ENCODE measurements around the gene CXCL13.

DNA sequence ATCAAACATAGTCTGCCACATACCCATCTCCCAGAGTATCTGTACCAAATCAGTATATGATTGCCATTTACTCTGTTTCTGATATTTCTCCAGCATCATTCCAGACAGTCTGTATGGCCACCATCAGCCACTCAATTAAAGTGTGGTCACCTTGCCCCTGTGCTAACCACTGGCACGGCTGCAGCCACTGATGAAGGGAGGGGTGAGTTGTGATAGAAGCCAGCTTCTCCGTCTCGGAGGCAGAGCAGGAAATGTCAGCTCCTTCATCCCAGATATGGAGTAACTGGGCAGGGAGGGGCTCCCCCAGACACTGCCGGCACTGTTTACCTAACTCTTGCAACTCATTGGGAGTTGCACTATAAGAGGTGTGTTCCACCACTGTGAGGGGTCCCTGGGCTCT lies 30.3 kb downstream of the CXCL13 start:
- TF ChIP-seq ZNF792 (tag by site-specific recombination; IDR thresholded peaks at IDR 0.05) (no peak), SALL2 (tag by site-specific recombination; IDR thresholded peaks at IDR 0.05; ENCODE audit: borderline replicate concordance) (no peak), YY1 (tag by site-specific recombination; IDR thresholded peaks at IDR 0.05) (no peak), MZF1 (tag by site-specific recombination; IDR thresholded peaks at IDR 0.05; ENCODE audit: borderline replicate concordance) (no peak), KLF8 (tag by site-specific recombination; IDR thresholded peaks at IDR 0.05) (no peak), ZNF654 (tag by site-specific recombination; IDR thresholded peaks at IDR 0.05; ENCODE audit: low read depth) (no peak)
- TF ChIP-seq, protein P1, sequence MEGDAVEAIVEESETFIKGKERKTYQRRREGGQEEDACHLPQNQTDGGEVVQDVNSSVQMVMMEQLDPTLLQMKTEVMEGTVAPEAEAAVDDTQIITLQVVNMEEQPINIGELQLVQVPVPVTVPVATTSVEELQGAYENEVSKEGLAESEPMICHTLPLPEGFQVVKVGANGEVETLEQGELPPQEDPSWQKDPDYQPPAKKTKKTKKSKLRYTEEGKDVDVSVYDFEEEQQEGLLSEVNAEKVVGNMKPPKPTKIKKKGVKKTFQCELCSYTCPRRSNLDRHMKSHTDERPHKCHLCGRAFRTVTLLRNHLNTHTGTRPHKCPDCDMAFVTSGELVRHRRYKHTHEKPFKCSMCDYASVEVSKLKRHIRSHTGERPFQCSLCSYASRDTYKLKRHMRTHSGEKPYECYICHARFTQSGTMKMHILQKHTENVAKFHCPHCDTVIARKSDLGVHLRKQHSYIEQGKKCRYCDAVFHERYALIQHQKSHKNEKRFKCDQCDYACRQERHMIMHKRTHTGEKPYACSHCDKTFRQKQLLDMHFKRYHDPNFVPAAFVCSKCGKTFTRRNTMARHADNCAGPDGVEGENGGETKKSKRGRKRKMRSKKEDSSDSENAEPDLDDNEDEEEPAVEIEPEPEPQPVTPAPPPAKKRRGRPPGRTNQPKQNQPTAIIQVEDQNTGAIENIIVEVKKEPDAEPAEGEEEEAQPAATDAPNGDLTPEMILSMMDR (tag by site-specific recombination; IDR thresholded peaks at IDR 0.05), result no peak
- TF ChIP-seq, protein P2, sequence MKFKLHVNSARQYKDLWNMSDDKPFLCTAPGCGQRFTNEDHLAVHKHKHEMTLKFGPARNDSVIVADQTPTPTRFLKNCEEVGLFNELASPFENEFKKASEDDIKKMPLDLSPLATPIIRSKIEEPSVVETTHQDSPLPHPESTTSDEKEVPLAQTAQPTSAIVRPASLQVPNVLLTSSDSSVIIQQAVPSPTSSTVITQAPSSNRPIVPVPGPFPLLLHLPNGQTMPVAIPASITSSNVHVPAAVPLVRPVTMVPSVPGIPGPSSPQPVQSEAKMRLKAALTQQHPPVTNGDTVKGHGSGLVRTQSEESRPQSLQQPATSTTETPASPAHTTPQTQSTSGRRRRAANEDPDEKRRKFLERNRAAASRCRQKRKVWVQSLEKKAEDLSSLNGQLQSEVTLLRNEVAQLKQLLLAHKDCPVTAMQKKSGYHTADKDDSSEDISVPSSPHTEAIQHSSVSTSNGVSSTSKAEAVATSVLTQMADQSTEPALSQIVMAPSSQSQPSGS (tag by site-specific recombination; IDR thresholded peaks at IDR 0.05; ENCODE audit: low read depth), result no peak

All from HEK293 (cell line).